ENCODE results near the gene SAP30. TPM values are rescaled to one million over a fixed set of nuclear protein-coding genes. Genes with fewer than 3 reads are reported as not detected.

Gene SAP30
- total RNA-seq, 1 experiment from 2014 or later = 12.0 TPM

DNA sequence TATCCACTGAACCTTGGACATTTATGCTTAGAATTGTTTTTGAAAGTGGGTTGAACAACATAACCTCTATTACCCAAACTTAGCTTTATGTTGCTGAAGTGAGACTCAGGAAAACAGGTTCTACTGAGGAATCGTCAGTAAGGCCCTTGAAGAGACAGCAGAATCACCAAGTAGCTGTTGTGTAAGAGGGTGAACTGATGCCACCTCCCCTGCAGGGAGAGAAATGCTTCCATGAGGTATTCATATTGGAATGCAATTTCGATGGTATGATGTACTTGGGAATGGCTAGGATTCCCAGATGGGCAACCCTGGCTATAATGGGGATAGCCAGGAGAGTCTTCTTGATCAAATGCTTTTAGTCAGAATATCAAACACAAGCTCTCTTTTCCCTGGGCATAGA, 32.3 kb downstream of the SAP30 start:
- no peaks in the 10 kb centered on the region for H3K36me3 ChIP-seq (ENCODE audit: control insufficient read depth in 1 of 2, insufficient read depth in 2 of 2, low read length in 2 of 2)
- no peak overlapping the region for H3K9ac ChIP-seq (ENCODE audit: low read length)
- no peaks in the 10 kb centered on the region for H3K4me1 ChIP-seq (ENCODE audit: control insufficient read depth in 1 of 2, insufficient read depth in 2 of 2, low read length in 2 of 2)
- intact Hi-C loops (cut with micrococcal nuclease) = loop anchor here (5.0 kb wide), 1 partner anchor 376 kb away; no protein-coding TSS in a partner anchor
- H3K9me2 ChIP-seq (ENCODE audit: insufficient read depth) = no peaks in the 10 kb centered on the region
- H3K4me3 ChIP-seq (replicated peaks in 1 of 2; ENCODE audit: low read depth in 1 of 2, low read length in 2 of 2) = no peak overlapping the region
- H2AFZ ChIP-seq (ENCODE audit: low read depth, low read length, poor library complexity, severe bottlenecking) = no peak overlapping the region
- no peaks in the 10 kb centered on the region for H4K20me1 ChIP-seq (ENCODE audit: insufficient read depth)
- RAD21 ChIA-PET (ENCODE audit: low non-redundant PET in 1 of 2, low total read pairs in 2 of 2, uncharacterized antibody in 2 of 2, unreplicated experiment in 2 of 2) = no interaction called here
- no peak overlapping the region for H3K27ac ChIP-seq (ENCODE audit: low read depth, low read length)
- no TSS peak for BruUV-seq (replicated peaks)
- no peak for TF ChIP-seq ZFX (IDR thresholded peaks at IDR 0.05)
- no peak for TF ChIP-seq EZH2phosphoT487 (IDR thresholded peaks at IDR 0.05; ENCODE audit: borderline replicate concordance)
- TF ChIP-seq, protein P1, sequence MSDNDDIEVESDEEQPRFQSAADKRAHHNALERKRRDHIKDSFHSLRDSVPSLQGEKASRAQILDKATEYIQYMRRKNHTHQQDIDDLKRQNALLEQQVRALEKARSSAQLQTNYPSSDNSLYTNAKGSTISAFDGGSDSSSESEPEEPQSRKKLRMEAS (IDR thresholded peaks at IDR 0.05) = no peak
- no peak for TF ChIP-seq EGR1 (IDR thresholded peaks at IDR 0.05; ENCODE audit: low read depth)
- no peak for TF ChIP-seq JUND (IDR thresholded peaks at IDR 0.05)
- TF ChIP-seq ZNF274 (IDR thresholded peaks at IDR 0.05; ENCODE audit: low read depth, low read length) = no peak
- TF ChIP-seq SP1 (IDR thresholded peaks at IDR 0.05; ENCODE audit: low read depth) = no peak
- no peak for TF ChIP-seq YY1 (IDR thresholded peaks at IDR 0.05; ENCODE audit: extremely low read depth, insufficient replicate concordance, low read depth, low read length)
- no peak for TF ChIP-seq TCF7L2 (IDR thresholded peaks at IDR 0.05; ENCODE audit: borderline replicate concordance, extremely low read depth, insufficient read depth, insufficient read length)
- no peak for TF ChIP-seq RAD21 (IDR thresholded peaks at IDR 0.05; ENCODE audit: low read depth)
- TF ChIP-seq POLR2AphosphoS5 (IDR thresholded peaks at IDR 0.05; ENCODE audit: low read depth, low read length) = no peak
- no peak for TF ChIP-seq ELF1 (IDR thresholded peaks at IDR 0.05; ENCODE audit: borderline replicate concordance, low read depth)
- no peak for TF ChIP-seq SIN3A (IDR thresholded peaks at IDR 0.05; ENCODE audit: low read depth)
- TF ChIP-seq FOSL1 (IDR thresholded peaks at IDR 0.05; ENCODE audit: low read depth) = no peak
- no peak for TF ChIP-seq CEBPB (IDR thresholded peaks at IDR 0.05; ENCODE audit: low read depth)
- TF ChIP-seq, protein P2, sequence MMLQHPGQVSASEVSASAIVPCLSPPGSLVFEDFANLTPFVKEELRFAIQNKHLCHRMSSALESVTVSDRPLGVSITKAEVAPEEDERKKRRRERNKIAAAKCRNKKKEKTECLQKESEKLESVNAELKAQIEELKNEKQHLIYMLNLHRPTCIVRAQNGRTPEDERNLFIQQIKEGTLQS (IDR thresholded peaks at IDR 0.05) = no peak
- TF ChIP-seq, protein P3, sequence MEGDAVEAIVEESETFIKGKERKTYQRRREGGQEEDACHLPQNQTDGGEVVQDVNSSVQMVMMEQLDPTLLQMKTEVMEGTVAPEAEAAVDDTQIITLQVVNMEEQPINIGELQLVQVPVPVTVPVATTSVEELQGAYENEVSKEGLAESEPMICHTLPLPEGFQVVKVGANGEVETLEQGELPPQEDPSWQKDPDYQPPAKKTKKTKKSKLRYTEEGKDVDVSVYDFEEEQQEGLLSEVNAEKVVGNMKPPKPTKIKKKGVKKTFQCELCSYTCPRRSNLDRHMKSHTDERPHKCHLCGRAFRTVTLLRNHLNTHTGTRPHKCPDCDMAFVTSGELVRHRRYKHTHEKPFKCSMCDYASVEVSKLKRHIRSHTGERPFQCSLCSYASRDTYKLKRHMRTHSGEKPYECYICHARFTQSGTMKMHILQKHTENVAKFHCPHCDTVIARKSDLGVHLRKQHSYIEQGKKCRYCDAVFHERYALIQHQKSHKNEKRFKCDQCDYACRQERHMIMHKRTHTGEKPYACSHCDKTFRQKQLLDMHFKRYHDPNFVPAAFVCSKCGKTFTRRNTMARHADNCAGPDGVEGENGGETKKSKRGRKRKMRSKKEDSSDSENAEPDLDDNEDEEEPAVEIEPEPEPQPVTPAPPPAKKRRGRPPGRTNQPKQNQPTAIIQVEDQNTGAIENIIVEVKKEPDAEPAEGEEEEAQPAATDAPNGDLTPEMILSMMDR (IDR thresholded peaks at IDR 0.05 in 2 of 3, conservative IDR thresholded peaks at IDR 0.05 in 1 of 3; ENCODE audit: borderline replicate concordance in 1 of 3, insufficient read depth in 1 of 3, low read depth in 2 of 3, low read length in 2 of 3) = no peak
- TF ChIP-seq, protein P4, sequence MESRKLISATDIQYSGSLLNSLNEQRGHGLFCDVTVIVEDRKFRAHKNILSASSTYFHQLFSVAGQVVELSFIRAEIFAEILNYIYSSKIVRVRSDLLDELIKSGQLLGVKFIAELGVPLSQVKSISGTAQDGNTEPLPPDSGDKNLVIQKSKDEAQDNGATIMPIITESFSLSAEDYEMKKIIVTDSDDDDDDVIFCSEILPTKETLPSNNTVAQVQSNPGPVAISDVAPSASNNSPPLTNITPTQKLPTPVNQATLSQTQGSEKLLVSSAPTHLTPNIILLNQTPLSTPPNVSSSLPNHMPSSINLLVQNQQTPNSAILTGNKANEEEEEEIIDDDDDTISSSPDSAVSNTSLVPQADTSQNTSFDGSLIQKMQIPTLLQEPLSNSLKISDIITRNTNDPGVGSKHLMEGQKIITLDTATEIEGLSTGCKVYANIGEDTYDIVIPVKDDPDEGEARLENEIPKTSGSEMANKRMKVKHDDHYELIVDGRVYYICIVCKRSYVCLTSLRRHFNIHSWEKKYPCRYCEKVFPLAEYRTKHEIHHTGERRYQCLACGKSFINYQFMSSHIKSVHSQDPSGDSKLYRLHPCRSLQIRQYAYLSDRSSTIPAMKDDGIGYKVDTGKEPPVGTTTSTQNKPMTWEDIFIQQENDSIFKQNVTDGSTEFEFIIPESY (IDR thresholded peaks at IDR 0.05; ENCODE audit: extremely low read depth, insufficient replicate concordance, low read length) = no peak
- no peak for TF ChIP-seq EZH2 (IDR thresholded peaks at IDR 0.05)
- POLR2A ChIA-PET = no interaction called here
- ATAC-seq (no peak), DNase-seq (ENCODE audit: low read depth, low spot score) (no peak)
- no peaks in the 10 kb centered on the region for H3K9me3 ChIP-seq (ENCODE audit: control insufficient read depth in 1 of 2, insufficient read depth in 1 of 2, low read depth in 1 of 2, low read length in 2 of 2)
- H3K79me2 ChIP-seq (ENCODE audit: insufficient read depth, low read length) = no peaks in the 10 kb centered on the region
- no peak overlapping the region for H3K4me2 ChIP-seq (ENCODE audit: low read length)
- CTCF ChIA-PET = no interaction called here
- no peaks in the 10 kb centered on the region for H3K27me3 ChIP-seq (ENCODE audit: insufficient read depth, low read length)

All from HCT116 (cell line).